NT2/D1 (cell line): ENCODE data around the gene CKS2.

Experiments used
- DNase-seq: peaks from one replicate; pipeline ENCODE4 v3.0.0-alpha.2; 2011; ENCODE audit warnings: low read depth, low spot score
- H3K27me3 ChIP-seq: 2 replicates; pipeline ENCODE4 v1.6.0; 2011; ENCODE audit warnings: mild to moderate bottlenecking; ENCODE audit not compliant: insufficient read length, insufficient read depth
- H3K36me3 ChIP-seq: 2 replicates; pipeline ENCODE4 v1.6.1; 2011; ENCODE audit warnings: mild to moderate bottlenecking, low read length, mixed read lengths; ENCODE audit not compliant: insufficient read depth, insufficient read length
- H3K4me1 ChIP-seq: 2 replicates; pipeline ENCODE4 v1.5.1; 2011; ENCODE audit not compliant: insufficient read depth, insufficient read length
- H3K4me3 ChIP-seq: 2 replicates; pipeline ENCODE4 v1.5.1; 2011; ENCODE audit warnings: low read depth; ENCODE audit not compliant: insufficient read length
- H3K9ac ChIP-seq: 2 replicates; pipeline ENCODE4 v1.6.0; 2011; ENCODE audit warnings: low read depth; ENCODE audit not compliant: insufficient read length
- H3K9me3 ChIP-seq: 2 replicates; pipeline ENCODE4 v1.5.1; 2011; ENCODE audit warnings: mild to moderate bottlenecking, low read length; ENCODE audit not compliant: insufficient read depth
- SUZ12 ChIP-seq: IDR thresholded peaks from 2 replicates; pipeline ENCODE4 v1.6.1; 2011; ENCODE audit not compliant: insufficient read length, insufficient read depth; ENCODE audit errors: extremely low read depth
- YY1 ChIP-seq: IDR thresholded peaks from 2 replicates; pipeline ENCODE4 v1.6.1; 2011; ENCODE audit not compliant: insufficient read length, insufficient read depth
- ZNF274 ChIP-seq: IDR thresholded peaks from 2 replicates; pipeline ENCODE4 v1.6.1; 2011; ENCODE audit warnings: mild to moderate bottlenecking, low read depth, low read length

Gene CKS2

GRCh38 chr9:89359751-89360261, 48.8 kb downstream of the CKS2 start:
- Histone ChIP-seq H3K4me1 (no peaks in the 10 kb centered on the region), H3K36me3 (peaks cover 87% of the 10 kb centered on the region), H3K4me3 (no peak overlapping the region), H3K27me3 (no peaks in the 10 kb centered on the region), H3K9ac (no peak overlapping the region), H3K9me3 (no peaks in the 10 kb centered on the region)
- DNase-seq: no peak
- TF ChIP-seq YY1: no peak
- no peak for TF ChIP-seq ZNF274
- TF ChIP-seq SUZ12: no peak

- TF ChIP-seq ZNF274 (no peak), YY1 (no peak), SUZ12 (no peak)
- H3K4me1 ChIP-seq: no peaks in the 10 kb centered on the region
- H3K36me3 ChIP-seq: peaks cover 81% of the 10 kb centered on the region
- H3K27me3 ChIP-seq: no peaks in the 10 kb centered on the region
- H3K4me3 ChIP-seq: no peak overlapping the region
- no peaks in the 10 kb centered on the region for H3K9me3 ChIP-seq
- no peak overlapping the region for H3K9ac ChIP-seq
- no peak for DNase-seq
Observed at GRCh38 chr9:89360465-89360864, 49.5 kb downstream of the CKS2 start.

- Histone ChIP-seq H3K4me3 (no peak overlapping the region), H3K36me3 (peaks cover 76% of the 10 kb centered on the region), H3K9ac (no peak overlapping the region), H3K4me1 (no peaks in the 10 kb centered on the region), H3K27me3 (no peaks in the 10 kb centered on the region), H3K9me3 (no peaks in the 10 kb centered on the region)
- TF ChIP-seq SUZ12 (no peak), YY1 (no peak), ZNF274 (no peak)
- DNase-seq: no peak
Observed at GRCh38 chr9:89361031-89361430, 50.0 kb downstream of the CKS2 start.

GRCh38 chr9:89361816-89362646, 51.0 kb downstream of the CKS2 start:
- TF ChIP-seq YY1: no peak
- TF ChIP-seq SUZ12: no peak
- TF ChIP-seq ZNF274: no peak
- DNase-seq: no peak

GRCh38 chr9:89362647-89363310, 51.8 kb downstream of the CKS2 start:
- Histone ChIP-seq H3K36me3 (peaks cover 59% of the 10 kb centered on the region), H3K9me3 (no peaks in the 10 kb centered on the region), H3K4me3 (no peak overlapping the region), H3K9ac (no peak overlapping the region), H3K27me3 (no peaks in the 10 kb centered on the region), H3K4me1 (no peaks in the 10 kb centered on the region)
- DNase-seq: no peak
- TF ChIP-seq ZNF274 (no peak), YY1 (no peak), SUZ12 (no peak)

More at GRCh38 chr9:89361816-89362646, 51.0 kb downstream of the CKS2 start:
- Histone ChIP-seq H3K9me3 (no peaks in the 10 kb centered on the region), H3K4me1 (no peaks in the 10 kb centered on the region), H3K36me3 (peaks cover 66% of the 10 kb centered on the region), H3K4me3 (no peak overlapping the region), H3K9ac (no peak overlapping the region), H3K27me3 (no peaks in the 10 kb centered on the region)

- Histone ChIP-seq H3K9me3 (no peaks in the 10 kb centered on the region), H3K4me1 (no peaks in the 10 kb centered on the region), H3K9ac (no peak overlapping the region), H3K4me3 (no peak overlapping the region), H3K36me3 (peaks cover 54% of the 10 kb centered on the region), H3K27me3 (no peaks in the 10 kb centered on the region)
- DNase-seq: no peak
- TF ChIP-seq SUZ12 (no peak), YY1 (no peak), ZNF274 (no peak)
Observed at GRCh38 chr9:89363311-89363670, 52.3 kb downstream of the CKS2 start.

- no peaks in the 10 kb centered on the region for H3K4me1 ChIP-seq
- no peak overlapping the region for H3K9ac ChIP-seq
- H3K4me3 ChIP-seq: no peak overlapping the region
- H3K36me3 ChIP-seq: peaks cover 46% of the 10 kb centered on the region
- no peak for DNase-seq
- H3K27me3 ChIP-seq: no peaks in the 10 kb centered on the region
- TF ChIP-seq SUZ12 (no peak), YY1 (no peak), ZNF274 (no peak)
- no peaks in the 10 kb centered on the region for H3K9me3 ChIP-seq
Observed at GRCh38 chr9:89363921-89364665, 53.1 kb downstream of the CKS2 start.
